ENCODE measurements around the gene PLEKHG2.

The PLEKHG2 gene

DNA sequence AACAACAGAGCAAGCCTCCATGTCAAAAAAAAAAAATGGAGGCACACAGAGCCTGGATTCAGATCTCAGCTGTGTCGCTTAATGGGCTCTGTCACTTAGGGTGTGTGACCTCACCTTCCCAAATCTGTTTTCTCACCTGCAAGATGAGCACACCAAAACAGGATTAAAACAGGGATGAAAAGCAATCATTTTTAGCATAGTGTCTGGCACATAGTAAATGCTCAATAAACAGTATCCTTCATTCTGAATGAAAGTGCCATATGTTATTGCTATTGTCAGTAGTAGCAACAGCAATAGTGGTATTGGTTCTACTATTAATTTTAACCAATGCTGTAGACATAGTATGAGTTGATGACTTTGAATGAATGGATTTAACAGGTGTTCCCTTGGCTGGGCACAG is 46.9 kb upstream of the PLEKHG2 start:
- H3K27ac ChIP-seq (ENCODE audit: low read length), result no peak overlapping the region
- no peaks in the 10 kb centered on the region for H4K20me1 ChIP-seq (ENCODE audit: insufficient read depth, low read length)
- H3K9me2 ChIP-seq (replicated peaks; ENCODE audit: insufficient read depth, low read length), result no peaks in the 10 kb centered on the region
- no peak overlapping the region for H3K9ac ChIP-seq (ENCODE audit: low read length)
- H3K27me3 ChIP-seq (replicated peaks; ENCODE audit: insufficient read depth, low read length), result no peaks in the 10 kb centered on the region
- no peaks in the 10 kb centered on the region for H3K9me3 ChIP-seq (replicated peaks; ENCODE audit: insufficient read depth, low read length)
- no peaks in the 10 kb centered on the region for H3K36me3 ChIP-seq (replicated peaks; ENCODE audit: insufficient read depth, low read length)
- H3K4me3 ChIP-seq (ENCODE audit: low read length), result no peak overlapping the region
- no peak for DNase-seq
- H3K4me2 ChIP-seq (ENCODE audit: low read depth, low read length), result no peak overlapping the region
- H2AFZ ChIP-seq (ENCODE audit: low read length), result no peak overlapping the region
- TF ChIP-seq EZH2phosphoT487 (IDR thresholded peaks at IDR 0.05; ENCODE audit: low read length), result no peak
- TF ChIP-seq EZH2 (optimal IDR thresholded peaks at IDR 0.05; ENCODE audit: low read depth, low read length), result no peak
- TF ChIP-seq, protein P1, sequence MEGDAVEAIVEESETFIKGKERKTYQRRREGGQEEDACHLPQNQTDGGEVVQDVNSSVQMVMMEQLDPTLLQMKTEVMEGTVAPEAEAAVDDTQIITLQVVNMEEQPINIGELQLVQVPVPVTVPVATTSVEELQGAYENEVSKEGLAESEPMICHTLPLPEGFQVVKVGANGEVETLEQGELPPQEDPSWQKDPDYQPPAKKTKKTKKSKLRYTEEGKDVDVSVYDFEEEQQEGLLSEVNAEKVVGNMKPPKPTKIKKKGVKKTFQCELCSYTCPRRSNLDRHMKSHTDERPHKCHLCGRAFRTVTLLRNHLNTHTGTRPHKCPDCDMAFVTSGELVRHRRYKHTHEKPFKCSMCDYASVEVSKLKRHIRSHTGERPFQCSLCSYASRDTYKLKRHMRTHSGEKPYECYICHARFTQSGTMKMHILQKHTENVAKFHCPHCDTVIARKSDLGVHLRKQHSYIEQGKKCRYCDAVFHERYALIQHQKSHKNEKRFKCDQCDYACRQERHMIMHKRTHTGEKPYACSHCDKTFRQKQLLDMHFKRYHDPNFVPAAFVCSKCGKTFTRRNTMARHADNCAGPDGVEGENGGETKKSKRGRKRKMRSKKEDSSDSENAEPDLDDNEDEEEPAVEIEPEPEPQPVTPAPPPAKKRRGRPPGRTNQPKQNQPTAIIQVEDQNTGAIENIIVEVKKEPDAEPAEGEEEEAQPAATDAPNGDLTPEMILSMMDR (IDR thresholded peaks at IDR 0.05; ENCODE audit: low read length), result no peak
- H3K4me1 ChIP-seq (ENCODE audit: low read length), result no peaks in the 10 kb centered on the region
- no peaks in the 10 kb centered on the region for H3K79me2 ChIP-seq (ENCODE audit: low read length)
- no peaks in the 10 kb centered on the region for H3F3A ChIP-seq (ENCODE audit: insufficient read depth, low read length)

GRCh38 chr19:39369200-39369599 is 43.3 kb upstream of the PLEKHG2 start:
- Histone ChIP-seq H2AFZ (ENCODE audit: low read length) (no peak overlapping the region), H3K79me2 (ENCODE audit: low read length) (no peaks in the 10 kb centered on the region), H3F3A (ENCODE audit: insufficient read depth, low read length) (no peaks in the 10 kb centered on the region), H3K4me1 (ENCODE audit: low read length) (no peaks in the 10 kb centered on the region), H3K27me3 (replicated peaks; ENCODE audit: insufficient read depth, low read length) (no peaks in the 10 kb centered on the region), H3K9me3 (replicated peaks; ENCODE audit: insufficient read depth, low read length) (no peaks in the 10 kb centered on the region), H3K9me2 (replicated peaks; ENCODE audit: insufficient read depth, low read length) (no peaks in the 10 kb centered on the region), H3K4me3 (ENCODE audit: low read length) (no peak overlapping the region), H3K27ac (ENCODE audit: low read length) (no peak overlapping the region), H3K9ac (ENCODE audit: low read length) (no peak overlapping the region), H3K36me3 (replicated peaks; ENCODE audit: insufficient read depth, low read length) (no peaks in the 10 kb centered on the region), H3K4me2 (ENCODE audit: low read depth, low read length) (no peak overlapping the region), H4K20me1 (ENCODE audit: insufficient read depth, low read length) (no peaks in the 10 kb centered on the region)
- no peak for DNase-seq
- TF ChIP-seq EZH2 (optimal IDR thresholded peaks at IDR 0.05; ENCODE audit: low read depth, low read length) (no peak), EZH2phosphoT487 (IDR thresholded peaks at IDR 0.05; ENCODE audit: low read length) (no peak)
- TF ChIP-seq, protein P1 (IDR thresholded peaks at IDR 0.05; ENCODE audit: low read length), result no peak

- Histone ChIP-seq H3K36me3 (replicated peaks; ENCODE audit: insufficient read depth, low read length) (no peaks in the 10 kb centered on the region), H4K20me1 (ENCODE audit: insufficient read depth, low read length) (no peaks in the 10 kb centered on the region), H3K79me2 (ENCODE audit: low read length) (no peaks in the 10 kb centered on the region), H3K4me2 (ENCODE audit: low read depth, low read length) (no peak overlapping the region), H3K9me2 (replicated peaks; ENCODE audit: insufficient read depth, low read length) (no peaks in the 10 kb centered on the region), H3K27ac (ENCODE audit: low read length) (no peak overlapping the region), H2AFZ (ENCODE audit: low read length) (no peak overlapping the region), H3K9me3 (replicated peaks; ENCODE audit: insufficient read depth, low read length) (no peaks in the 10 kb centered on the region), H3K27me3 (replicated peaks; ENCODE audit: insufficient read depth, low read length) (no peaks in the 10 kb centered on the region), H3F3A (ENCODE audit: insufficient read depth, low read length) (no peaks in the 10 kb centered on the region), H3K4me1 (ENCODE audit: low read length) (no peaks in the 10 kb centered on the region), H3K9ac (ENCODE audit: low read length) (no peak overlapping the region), H3K4me3 (ENCODE audit: low read length) (no peak overlapping the region)
- DNase-seq, result no peak
- TF ChIP-seq EZH2 (optimal IDR thresholded peaks at IDR 0.05; ENCODE audit: low read depth, low read length) (no peak), EZH2phosphoT487 (IDR thresholded peaks at IDR 0.05; ENCODE audit: low read length) (no peak)
- TF ChIP-seq, protein P1 (IDR thresholded peaks at IDR 0.05; ENCODE audit: low read length), result no peak
These were observed 41.7 kb upstream of the PLEKHG2 start for GRCh38 chr19:39370735-39371134.
